Measurements from ENCODE around the gene WWP2.
"Not testable (repeated sequence)": the region's sequence is repeated elsewhere in the genome, so short reads cannot be mapped to it uniquely, and the experiment has no call there.

WWP2 gene

GRCh38 chr16:69934044-69934443, 171.9 kb downstream of the WWP2 start:
- H3K27ac ChIP-seq = no peak overlapping the region

GRCh38 chr16:69934751-69935150, 172.6 kb downstream of the WWP2 start:
- H3K27ac ChIP-seq = no peak overlapping the region
- H3K4me3 ChIP-seq = no peak overlapping the region

More at GRCh38 chr16:69934044-69934443, 171.9 kb downstream of the WWP2 start:
- H3K4me3 ChIP-seq = no peak overlapping the region

GRCh38 chr16:69935278-69935711, 173.2 kb downstream of the WWP2 start:
- Histone ChIP-seq H3K4me3 (no peak overlapping the region), H3K27ac (no peak overlapping the region)

GRCh38 chr16:69935740-69936139, 173.6 kb downstream of the WWP2 start:
- Histone ChIP-seq H3K4me3 (no peak overlapping the region), H3K27ac (no peak overlapping the region)

GRCh38 chr16:69936252-69936651, 174.1 kb downstream of the WWP2 start:
- H3K27ac ChIP-seq = no peak overlapping the region

GRCh38 chr16:69936751-69937211, 174.6 kb downstream of the WWP2 start:
- Histone ChIP-seq H3K4me3 (no peak overlapping the region), H3K27ac (no peak overlapping the region)

More at GRCh38 chr16:69936252-69936651, 174.1 kb downstream of the WWP2 start:
- H3K4me3 ChIP-seq = no peak overlapping the region

GRCh38 chr16:69937465-69937951, 175.4 kb downstream of the WWP2 start:
- no peak overlapping the region for H3K27ac ChIP-seq
- H3K4me3 ChIP-seq = no peak overlapping the region

- Histone ChIP-seq H3K27ac (no peak overlapping the region), H3K4me3 (no peak overlapping the region)
Measured at GRCh38 chr16:69938981-69939820, 177.1 kb downstream of the WWP2 start.

GRCh38 chr16:69939821-69940585, 177.9 kb downstream of the WWP2 start:
- Histone ChIP-seq H3K4me3 (no peak overlapping the region), H3K27ac (no peak overlapping the region)

GRCh38 chr16:69940676-69941075, 178.5 kb downstream of the WWP2 start:
- no peak overlapping the region for H3K4me3 ChIP-seq
- peak overlapping the region in 1 of 21 experiments; percentile 13 for H3K27ac ChIP-seq

GRCh38 chr16:69941251-69942098, 179.3 kb downstream of the WWP2 start:
- Histone ChIP-seq H3K27ac (peak overlapping the region in 4 of 21 experiments; percentile 11 to 62 (median 35)), H3K4me3 (no peak overlapping the region)

- Histone ChIP-seq H3K4me3 (no peak overlapping the region), H3K27ac (peak overlapping the region in 3 of 21 experiments; percentile 17 to 62 (median 53))
Measured at GRCh38 chr16:69942099-69942491, 180.0 kb downstream of the WWP2 start.

GRCh38 chr16:69942627-69943170, 180.6 kb downstream of the WWP2 start:
- no peak overlapping the region for H3K27ac ChIP-seq

GRCh38 chr16:69943241-69944036, 181.3 kb downstream of the WWP2 start:
- H3K27ac ChIP-seq, H3K4me3 ChIP-seq: not testable (repeated sequence)

More at GRCh38 chr16:69942627-69943170, 180.6 kb downstream of the WWP2 start:
- H3K4me3 ChIP-seq = no peak overlapping the region

- not testable (repeated sequence) for H3K4me3 ChIP-seq, H3K27ac ChIP-seq
Measured at GRCh38 chr16:69950411-69950810, 188.3 kb downstream of the WWP2 start.

GRCh38 chr16:69951017-69951671, 189.0 kb downstream of the WWP2 start, which contains the start of gene CLEC18A:
CLEC18A (plus strand) TSS chr16:69951334; CDS start chr16:69951367, 33 bp downstream.
- H3K27ac ChIP-seq, H3K4me3 ChIP-seq: not testable (repeated sequence)

- not testable (repeated sequence) for H3K27ac ChIP-seq, H3K4me3 ChIP-seq
Measured at GRCh38 chr16:69951672-69952031, 189.5 kb downstream of the WWP2 start.

- not testable (repeated sequence) for H3K4me3 ChIP-seq, H3K27ac ChIP-seq
Measured at GRCh38 chr16:69952116-69952515, 190.0 kb downstream of the WWP2 start.

All from skin epidermis (tissue), 12 donors.